PFSK-1 (cell line): ENCODE results near the gene STK32B.

Experiments used
- FOXP2 ChIP-seq: optimal IDR thresholded peaks from 2 replicates; pipeline ENCODE3; 2011; ENCODE audit warnings: borderline replicate concordance, control low read depth, inconsistent platforms; ENCODE audit not compliant: insufficient read depth; ENCODE audit errors: extremely low read length, extremely low read depth
- POLR2AphosphoS5 ChIP-seq: IDR thresholded peaks from 2 replicates; pipeline ENCODE4 v1.6.1; 2012; ENCODE audit warnings: low read depth, mild to moderate bottlenecking, control low read depth, low read length, moderate library complexity
- REST ChIP-seq, 2 experiments: IDR thresholded peaks; 2 replicates each; pipeline versions ENCODE4 v1.6.1 to v1.8.0; 2011 to 2012; ENCODE audit warnings: low read depth in 2 of 2, low read length in 2 of 2, control low read depth in 1 of 2, inconsistent platforms in 1 of 2, mild to moderate bottlenecking in 1 of 2, moderate library complexity in 1 of 2; ENCODE audit not compliant: insufficient read depth in 1 of 2
- SIN3A ChIP-seq: IDR thresholded peaks from 2 replicates; pipeline ENCODE4 v1.6.1; 2012; ENCODE audit warnings: mild to moderate bottlenecking, low read length, moderate library complexity, borderline replicate concordance; ENCODE audit not compliant: insufficient read depth
- TAF1 ChIP-seq: IDR thresholded peaks from 2 replicates; pipeline ENCODE4 v1.6.1; 2012; ENCODE audit warnings: low read length, control low read depth, borderline replicate concordance; ENCODE audit not compliant: insufficient read depth

The STK32B gene

GRCh38 chr4:5526080-5526846 is 475.0 kb downstream of the STK32B start:
- TF ChIP-seq POLR2AphosphoS5 (no peak), FOXP2 (no peak), TAF1 (no peak), REST (IDR thresholded peaks at IDR 0.05; ENCODE audit: insufficient read depth in 1 of 2, low read depth in 2 of 2, low read length in 2 of 2) (no peak), SIN3A (no peak)

- no peak for TF ChIP-seq TAF1
- TF ChIP-seq FOXP2 = no peak
- TF ChIP-seq SIN3A = no peak
- TF ChIP-seq POLR2AphosphoS5 = no peak
- TF ChIP-seq REST (IDR thresholded peaks at IDR 0.05; ENCODE audit: insufficient read depth in 1 of 2, low read depth in 2 of 2, low read length in 2 of 2) = no peak
Observed at GRCh38 chr4:5527211-5527610, 475.9 kb downstream of the STK32B start.

GRCh38 chr4:5528031-5528436 is 476.8 kb downstream of the STK32B start:
- TF ChIP-seq REST (IDR thresholded peaks at IDR 0.05; ENCODE audit: insufficient read depth in 1 of 2, low read depth in 2 of 2, low read length in 2 of 2) (no peak), FOXP2 (no peak), POLR2AphosphoS5 (no peak), TAF1 (no peak), SIN3A (no peak)

GRCh38 chr4:5532100-5532499 is 480.8 kb downstream of the STK32B start:
- no peak for TF ChIP-seq POLR2AphosphoS5
- TF ChIP-seq FOXP2 = no peak
- TF ChIP-seq SIN3A = no peak
- no peak for TF ChIP-seq REST (IDR thresholded peaks at IDR 0.05; ENCODE audit: insufficient read depth in 1 of 2, low read depth in 2 of 2, low read length in 2 of 2)
- TF ChIP-seq TAF1 = no peak

GRCh38 chr4:5539584-5539983 is 488.3 kb downstream of the STK32B start:
- no peak for TF ChIP-seq TAF1
- TF ChIP-seq SIN3A = no peak
- no peak for TF ChIP-seq POLR2AphosphoS5
- TF ChIP-seq REST (IDR thresholded peaks at IDR 0.05; ENCODE audit: insufficient read depth in 1 of 2, low read depth in 2 of 2, low read length in 2 of 2) = no peak
- TF ChIP-seq FOXP2 = no peak
